HEK293 (cell line): ENCODE data around the gene ABCA5.

Source experiments
- CTCF ChIA-PET: fragments of 350-600 bp; formaldehyde crosslinking; extraction: SDS; loops from one replicate; lab custom pipeline; 2021; ENCODE audit warnings: antibody characterized with exemption; lab: Yijun Ruan, JAX
- POLR2A ChIA-PET: fragments of 300-600 bp; formaldehyde crosslinking; extraction: SDS; loops from one replicate; lab custom pipeline; 2020; ENCODE audit warnings: antibody characterized with exemption, inconsistent platforms; lab: Yijun Ruan, JAX
- H3K27ac ChIP-seq: fragments of 200-500 bp; sonication (Bioruptor generic); 2 replicates; pipeline ENCODE4 v1.5.1; 2014; ENCODE audit warnings: low read depth, low read length, control low read depth, inconsistent platforms; ENCODE audit errors: extremely low read depth
- H3K36me3 ChIP-seq, 2 experiments: fragments of 200-500 bp in 1 of 2; sonication (Bioruptor generic) in 1 of 2; 1 replicate in 1 of 2; 2 replicates in 1 of 2; pipeline ENCODE4 v1.5.1; 2014 to 2017; ENCODE audit warnings: inconsistent platforms in 2 of 2, low read length in 2 of 2; ENCODE audit not compliant: control insufficient read depth in 2 of 2, insufficient read depth in 1 of 2
- H3K4me1 ChIP-seq: fragments of 200-500 bp; sonication (Bioruptor generic); 2 replicates; pipeline ENCODE4 v1.5.1; 2014; ENCODE audit warnings: mild to moderate bottlenecking, low read length, inconsistent platforms; ENCODE audit not compliant: control insufficient read depth, insufficient read depth
- H3K4me3 ChIP-seq: 2 replicates; pipeline ENCODE4 v1.5.1; 2011; ENCODE audit warnings: low read depth, mild to moderate bottlenecking, control low read depth, low read length, moderate library complexity
- H3K9me3 ChIP-seq: fragments of 200-500 bp; sonication (Bioruptor generic); 2 replicates; pipeline ENCODE4 v1.5.1; 2014; ENCODE audit warnings: low read depth, low read length, inconsistent platforms; ENCODE audit not compliant: control insufficient read depth, insufficient read depth
- KLF16 ChIP-seq: fragments of 450-650 bp; formaldehyde crosslinking; IDR thresholded peaks from 2 replicates; pipeline ENCODE4 v1.5.1; 2017; ENCODE audit warnings: missing biosample characterization, missing genetic modification characterization
- MYNN ChIP-seq: fragments of 450-650 bp; formaldehyde crosslinking; IDR thresholded peaks from 2 replicates; pipeline ENCODE4 v1.5.1; 2016; ENCODE audit warnings: missing biosample characterization, missing genetic modification characterization, borderline replicate concordance
- MZF1 ChIP-seq: fragments of 450-650 bp; formaldehyde crosslinking; IDR thresholded peaks from 2 replicates; pipeline ENCODE4 v1.5.1; 2017; ENCODE audit warnings: missing biosample characterization, missing genetic modification characterization, borderline replicate concordance
- OVOL3 ChIP-seq: fragments of 450-650 bp; formaldehyde crosslinking; IDR thresholded peaks from 2 replicates; pipeline ENCODE4 v1.5.1; 2016; ENCODE audit warnings: missing biosample characterization, missing genetic modification characterization
- SETDB1 ChIP-seq: IDR thresholded peaks from one replicate; pipeline ENCODE4 v1.6.1; 2017; ENCODE audit warnings: mild to moderate bottlenecking, low read length, moderate library complexity, mixed read lengths; ENCODE audit not compliant: insufficient read length
- SP7 ChIP-seq: fragments of 450-650 bp; formaldehyde crosslinking; IDR thresholded peaks from 2 replicates; pipeline ENCODE4 v1.5.1; 2016; ENCODE audit warnings: missing biosample characterization, missing genetic modification characterization
- WT1 ChIP-seq: fragments of 450-650 bp; formaldehyde crosslinking; IDR thresholded peaks from 2 replicates; pipeline ENCODE4 v1.5.1; 2016; ENCODE audit warnings: missing biosample characterization, missing genetic modification characterization
- ZBTB21 ChIP-seq: fragments of 450-650 bp; formaldehyde crosslinking; IDR thresholded peaks from 2 replicates; pipeline ENCODE4 v1.5.1; 2017; ENCODE audit warnings: missing biosample characterization, missing genetic modification characterization
- ZBTB7A ChIP-seq: fragments of 450-650 bp; formaldehyde crosslinking; IDR thresholded peaks from 2 replicates; pipeline ENCODE4 v1.5.1; 2016; ENCODE audit warnings: low read depth, missing biosample characterization, missing genetic modification characterization
- ZFP41 ChIP-seq: fragments of 450-650 bp; formaldehyde crosslinking; IDR thresholded peaks from 2 replicates; pipeline ENCODE4 v1.5.1; 2016; ENCODE audit warnings: missing biosample characterization, missing genetic modification characterization, borderline replicate concordance
- ZNF114 ChIP-seq: fragments of 450-650 bp; formaldehyde crosslinking; IDR thresholded peaks from 2 replicates; pipeline ENCODE4 v1.5.0; 2017; ENCODE audit warnings: missing biosample characterization, missing genetic modification characterization
- ZNF133 ChIP-seq: fragments of 450-650 bp; formaldehyde crosslinking; IDR thresholded peaks from 2 replicates; pipeline ENCODE4 v1.5.1; 2016; ENCODE audit warnings: missing biosample characterization, missing genetic modification characterization
- ZNF157 ChIP-seq: fragments of 450-650 bp; formaldehyde crosslinking; IDR thresholded peaks from 2 replicates; pipeline ENCODE4 v1.5.1; 2016; ENCODE audit warnings: missing biosample characterization, missing genetic modification characterization
- ZNF174 ChIP-seq: fragments of 450-650 bp; formaldehyde crosslinking; IDR thresholded peaks from 2 replicates; pipeline ENCODE4 v1.5.0; 2017; ENCODE audit warnings: missing biosample characterization, mild to moderate bottlenecking, missing genetic modification characterization
- ZNF239 ChIP-seq: fragments of 450-650 bp; formaldehyde crosslinking; IDR thresholded peaks from 2 replicates; pipeline ENCODE4 v1.5.1; 2016; ENCODE audit warnings: missing biosample characterization, missing genetic modification characterization
- ZNF24 ChIP-seq: fragments of 450-650 bp; formaldehyde crosslinking; IDR thresholded peaks from 2 replicates; pipeline ENCODE4 v1.5.1; 2016; ENCODE audit warnings: missing biosample characterization, missing genetic modification characterization
- ZNF350 ChIP-seq: fragments of 450-650 bp; formaldehyde crosslinking; IDR thresholded peaks from 2 replicates; pipeline ENCODE4 v1.5.0; 2017; ENCODE audit warnings: missing biosample characterization, mild to moderate bottlenecking, missing genetic modification characterization
- ZNF423 ChIP-seq: fragments of 450-650 bp; formaldehyde crosslinking; IDR thresholded peaks from 2 replicates; pipeline ENCODE4 v1.5.1; 2016; ENCODE audit warnings: missing biosample characterization, missing genetic modification characterization
- ZNF514 ChIP-seq: fragments of 450-650 bp; formaldehyde crosslinking; IDR thresholded peaks from 2 replicates; pipeline ENCODE4 v1.5.1; 2016; ENCODE audit warnings: missing biosample characterization, missing genetic modification characterization
- ZNF555 ChIP-seq: fragments of 450-650 bp; formaldehyde crosslinking; conservative IDR thresholded peaks from 2 replicates; pipeline ENCODE4 v1.5.1; 2017; ENCODE audit warnings: missing biosample characterization, mild to moderate bottlenecking, missing genetic modification characterization, inconsistent platforms
- ZNF624 ChIP-seq: fragments of 450-650 bp; formaldehyde crosslinking; IDR thresholded peaks from 2 replicates; pipeline ENCODE4 v1.5.1; 2017; ENCODE audit warnings: missing biosample characterization, missing genetic modification characterization
- ZNF677 ChIP-seq: fragments of 450-650 bp; IDR thresholded peaks from 2 replicates; pipeline ENCODE4 v1.5.0; 2018; ENCODE audit warnings: missing biosample characterization, mild to moderate bottlenecking, missing genetic modification characterization, moderate library complexity
- ZNF707 ChIP-seq: fragments of 450-650 bp; formaldehyde crosslinking; IDR thresholded peaks from 2 replicates; pipeline ENCODE4 v1.5.1; 2016; ENCODE audit warnings: missing biosample characterization, missing genetic modification characterization
- ZNF76 ChIP-seq: fragments of 450-650 bp; formaldehyde crosslinking; IDR thresholded peaks from 2 replicates; pipeline ENCODE4; 2016; ENCODE audit warnings: low read depth, missing biosample characterization, missing genetic modification characterization, borderline replicate concordance
- ZNF837 ChIP-seq: fragments of 450-650 bp; formaldehyde crosslinking; IDR thresholded peaks from 2 replicates; pipeline ENCODE4 v1.5.1; 2016; ENCODE audit warnings: missing biosample characterization, missing genetic modification characterization
- ZSCAN23 ChIP-seq: fragments of 450-650 bp; formaldehyde crosslinking; IDR thresholded peaks from 2 replicates; pipeline ENCODE4 v1.5.1; 2016; ENCODE audit warnings: missing biosample characterization, missing genetic modification characterization
- TF ChIP-seq, protein P1 (sequence below): fragments of 450-650 bp; formaldehyde crosslinking; IDR thresholded peaks from 2 replicates; pipeline ENCODE4 v1.5.1; 2016; ENCODE audit warnings: missing biosample characterization, missing genetic modification characterization
- TF ChIP-seq, protein P2 (sequence below): fragments of 450-650 bp; formaldehyde crosslinking; IDR thresholded peaks from 2 replicates; pipeline ENCODE4 v1.5.1; 2016; ENCODE audit warnings: missing biosample characterization, missing genetic modification characterization, low read depth

The ABCA5 gene

DNA sequence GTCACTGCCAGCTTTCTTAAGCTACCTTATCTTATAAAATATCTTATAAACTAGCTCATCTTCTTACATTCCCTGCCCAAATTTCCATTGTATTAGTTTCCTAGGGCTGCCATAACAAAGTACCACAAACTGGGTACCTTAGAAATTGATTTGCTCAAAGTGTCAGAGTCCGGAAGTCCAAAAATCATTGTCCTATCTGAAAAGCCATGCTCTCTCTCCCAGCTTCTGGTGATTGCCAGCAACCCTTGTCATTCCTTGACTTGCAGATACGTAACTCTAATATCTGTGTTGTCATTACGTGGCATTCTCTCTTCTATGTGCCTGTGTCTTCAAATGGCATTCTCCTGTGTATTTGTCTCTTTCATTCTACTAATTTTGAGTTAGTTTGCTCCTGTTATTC lies 96.0 kb downstream of the ABCA5 start:
- H3K36me3 ChIP-seq = no peaks in the 10 kb centered on the region
- no peak overlapping the region for H3K27ac ChIP-seq
- no peaks in the 10 kb centered on the region for H3K4me1 ChIP-seq
- TF ChIP-seq ZFP41 (tag by site-specific recombination) (no peak), ZBTB7A (no peak), ZSCAN23 (tag by site-specific recombination) (no peak), SP7 (tag by site-specific recombination) (no peak), SETDB1 (no peak), OVOL3 (tag by site-specific recombination) (no peak), ZNF514 (tag by site-specific recombination) (no peak), ZNF423 (tag by site-specific recombination) (no peak), ZNF624 (tag by site-specific recombination) (no peak), ZNF24 (tag by site-specific recombination) (no peak), ZNF157 (tag by site-specific recombination) (no peak), ZNF707 (tag by site-specific recombination) (no peak), ZNF677 (no peak), ZNF837 (tag by site-specific recombination) (no peak)
- TF ChIP-seq, protein P1, sequence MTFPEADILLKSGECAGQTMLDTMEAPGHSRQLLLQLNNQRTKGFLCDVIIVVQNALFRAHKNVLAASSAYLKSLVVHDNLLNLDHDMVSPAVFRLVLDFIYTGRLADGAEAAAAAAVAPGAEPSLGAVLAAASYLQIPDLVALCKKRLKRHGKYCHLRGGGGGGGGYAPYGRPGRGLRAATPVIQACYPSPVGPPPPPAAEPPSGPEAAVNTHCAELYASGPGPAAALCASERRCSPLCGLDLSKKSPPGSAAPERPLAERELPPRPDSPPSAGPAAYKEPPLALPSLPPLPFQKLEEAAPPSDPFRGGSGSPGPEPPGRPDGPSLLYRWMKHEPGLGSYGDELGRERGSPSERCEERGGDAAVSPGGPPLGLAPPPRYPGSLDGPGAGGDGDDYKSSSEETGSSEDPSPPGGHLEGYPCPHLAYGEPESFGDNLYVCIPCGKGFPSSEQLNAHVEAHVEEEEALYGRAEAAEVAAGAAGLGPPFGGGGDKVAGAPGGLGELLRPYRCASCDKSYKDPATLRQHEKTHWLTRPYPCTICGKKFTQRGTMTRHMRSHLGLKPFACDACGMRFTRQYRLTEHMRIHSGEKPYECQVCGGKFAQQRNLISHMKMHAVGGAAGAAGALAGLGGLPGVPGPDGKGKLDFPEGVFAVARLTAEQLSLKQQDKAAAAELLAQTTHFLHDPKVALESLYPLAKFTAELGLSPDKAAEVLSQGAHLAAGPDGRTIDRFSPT = no peak
- TF ChIP-seq, protein P2, sequence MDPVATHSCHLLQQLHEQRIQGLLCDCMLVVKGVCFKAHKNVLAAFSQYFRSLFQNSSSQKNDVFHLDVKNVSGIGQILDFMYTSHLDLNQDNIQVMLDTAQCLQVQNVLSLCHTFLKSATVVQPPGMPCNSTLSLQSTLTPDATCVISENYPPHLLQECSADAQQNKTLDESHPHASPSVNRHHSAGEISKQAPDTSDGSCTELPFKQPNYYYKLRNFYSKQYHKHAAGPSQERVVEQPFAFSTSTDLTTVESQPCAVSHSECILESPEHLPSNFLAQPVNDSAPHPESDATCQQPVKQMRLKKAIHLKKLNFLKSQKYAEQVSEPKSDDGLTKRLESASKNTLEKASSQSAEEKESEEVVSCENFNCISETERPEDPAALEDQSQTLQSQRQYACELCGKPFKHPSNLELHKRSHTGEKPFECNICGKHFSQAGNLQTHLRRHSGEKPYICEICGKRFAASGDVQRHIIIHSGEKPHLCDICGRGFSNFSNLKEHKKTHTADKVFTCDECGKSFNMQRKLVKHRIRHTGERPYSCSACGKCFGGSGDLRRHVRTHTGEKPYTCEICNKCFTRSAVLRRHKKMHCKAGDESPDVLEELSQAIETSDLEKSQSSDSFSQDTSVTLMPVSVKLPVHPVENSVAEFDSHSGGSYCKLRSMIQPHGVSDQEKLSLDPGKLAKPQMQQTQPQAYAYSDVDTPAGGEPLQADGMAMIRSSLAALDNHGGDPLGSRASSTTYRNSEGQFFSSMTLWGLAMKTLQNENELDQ (tag by site-specific recombination) = no peak
- no peaks in the 10 kb centered on the region for H3K9me3 ChIP-seq
- H3K4me3 ChIP-seq = no peak overlapping the region
- CTCF ChIA-PET = interaction anchor here (1.2 to 1.9 kb wide), 2 partner anchors 14 to 459 kb away, joined by 4 to 7 read pairs; no protein-coding TSS in a partner anchor
- POLR2A ChIA-PET = no interaction called here

DNA sequence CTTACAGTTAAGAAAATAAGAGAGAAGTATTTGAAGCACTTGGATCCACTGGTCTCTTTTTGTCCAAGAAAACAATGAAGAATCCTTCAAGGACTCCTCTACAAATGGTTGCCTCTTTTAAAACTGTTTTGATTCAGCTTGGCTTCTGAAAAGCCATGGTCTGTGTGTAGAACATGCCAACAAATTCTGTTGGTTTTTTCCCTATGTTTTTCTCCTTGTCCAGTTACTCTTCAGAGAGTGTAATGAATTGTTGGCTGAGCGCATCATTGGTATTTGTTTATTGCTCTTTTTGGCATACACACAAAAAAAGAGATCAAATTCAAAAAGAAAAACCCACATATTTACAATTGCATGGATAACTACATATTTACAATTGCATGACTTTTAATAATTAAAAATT lies 98.4 kb downstream of the ABCA5 start, which contains the start of gene ABCA10:
Gene ABCA10, minus strand, starts transcription at position 249 of the 400 bp plus-strand sequence. CDS start 3,466 bp downstream, outside the sequence.
- H3K9me3 ChIP-seq = no peaks in the 10 kb centered on the region
- H3K4me3 ChIP-seq = no peak within 1 kb of the TSS
- no peak for TF ChIP-seq ZNF76 (tag by site-specific recombination)
- no peak for TF ChIP-seq ZNF133 (tag by site-specific recombination)
- TF ChIP-seq ZNF24 (tag by site-specific recombination) = no peak
- TF ChIP-seq ZNF174 = no peak
- TF ChIP-seq ZBTB21 (tag by site-specific recombination) = no peak
- TF ChIP-seq ZNF239 (tag by site-specific recombination) = no peak
- no peak for TF ChIP-seq KLF16 (tag by site-specific recombination)
- no peak for TF ChIP-seq ZNF114 (tag by site-specific recombination)
- no peak for TF ChIP-seq ZNF350 (tag by site-specific recombination)
- no peak for TF ChIP-seq MYNN (tag by site-specific recombination)
- TF ChIP-seq ZNF555 (tag by site-specific recombination) = no peak
- no peak for TF ChIP-seq MZF1
- no peak for TF ChIP-seq WT1 (tag by site-specific recombination)
- ChIA-PET POLR2A (no interaction called here), CTCF (interaction anchor here (1.1 kb wide), 1 partner anchor 9 kb away, joined by 3 read pairs; no protein-coding TSS in a partner anchor)
- H3K4me1 ChIP-seq = no peaks in the 10 kb centered on the region
- H3K27ac ChIP-seq = no peak within 1 kb of the TSS
- H3K36me3 ChIP-seq = no peaks in the 10 kb centered on the region
